Middle frontal gyrus (tissue), 1 donor: Measurements from ENCODE around the gene GRK4.
"Not testable (repeated sequence)": the region's sequence is repeated elsewhere in the genome, so short reads cannot be mapped to it uniquely, and the experiment has no call there.

Experiments used
- DNase-seq: peaks from one replicate; pipeline ENCODE4 v3.0.0-alpha.2; 2015; ENCODE audit warnings: low spot score; ENCODE audit errors: extremely low spot score

GRK4 gene

GRCh38 chr4:2941138-2942036, 22.0 kb upstream of the GRK4 start:
- DNase-seq = no peak

DNA sequence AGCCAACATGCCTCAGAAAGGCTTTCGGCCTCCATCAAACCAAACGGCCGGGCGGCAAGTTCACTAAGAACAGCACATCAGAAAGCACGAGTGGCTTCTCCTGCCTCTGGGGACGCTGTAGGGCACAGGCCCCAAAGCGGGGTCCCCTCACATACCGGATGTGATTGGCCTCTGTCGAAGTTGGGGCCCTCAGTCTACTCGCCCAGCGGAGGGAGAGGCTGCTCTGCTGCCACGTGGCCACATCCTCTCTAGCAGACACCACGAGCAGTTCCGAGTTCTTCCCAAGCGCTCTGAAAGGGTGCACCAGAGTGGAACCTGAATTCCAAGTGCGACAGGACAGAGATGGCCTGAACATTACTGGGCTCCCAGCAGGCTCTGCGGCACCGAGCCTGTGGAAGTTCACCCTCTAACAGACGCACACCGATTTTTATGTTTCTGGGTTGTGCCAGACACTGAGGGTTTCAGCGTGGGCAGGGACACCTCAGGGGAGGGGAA, 21.3 kb upstream of the GRK4 start:
- no peak for DNase-seq

- no peak for DNase-seq
Observed at GRCh38 chr4:2942532-2943363, 20.6 kb upstream of the GRK4 start.

DNA sequence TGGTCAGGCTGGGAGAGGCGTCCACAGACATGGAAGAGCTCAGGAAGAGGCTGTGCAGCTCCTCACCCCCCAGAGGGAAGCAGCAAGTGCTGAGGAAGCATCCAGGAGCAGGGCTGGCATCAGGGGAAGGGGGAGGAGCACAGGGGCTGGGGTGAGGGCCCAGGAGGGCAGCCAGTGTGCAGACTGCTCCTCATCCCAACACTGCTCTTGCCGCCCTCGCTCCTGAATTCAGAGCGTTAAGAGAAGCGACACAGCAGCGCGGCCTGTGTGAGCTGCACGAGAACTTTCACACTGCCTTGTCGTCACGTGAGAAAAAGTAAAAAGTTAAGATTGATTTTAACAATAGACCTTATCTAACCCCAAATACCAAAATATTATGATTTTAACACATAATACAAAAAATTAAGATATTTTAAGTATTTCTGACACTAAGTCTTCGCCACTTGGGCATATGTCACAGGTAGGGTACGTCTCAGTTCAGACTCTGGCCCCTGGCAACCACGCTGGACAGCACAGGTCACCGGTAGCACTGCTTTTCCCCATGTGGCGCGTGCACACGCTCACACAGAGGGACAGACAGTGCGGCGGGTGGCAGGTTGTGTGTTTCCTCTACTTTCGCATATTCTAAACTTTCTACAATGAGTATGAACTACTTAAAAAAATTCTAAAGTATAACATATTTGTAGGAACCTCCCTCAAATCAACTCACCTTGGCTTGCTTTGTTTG, 19.8 kb upstream of the GRK4 start:
- no peak for DNase-seq

DNA sequence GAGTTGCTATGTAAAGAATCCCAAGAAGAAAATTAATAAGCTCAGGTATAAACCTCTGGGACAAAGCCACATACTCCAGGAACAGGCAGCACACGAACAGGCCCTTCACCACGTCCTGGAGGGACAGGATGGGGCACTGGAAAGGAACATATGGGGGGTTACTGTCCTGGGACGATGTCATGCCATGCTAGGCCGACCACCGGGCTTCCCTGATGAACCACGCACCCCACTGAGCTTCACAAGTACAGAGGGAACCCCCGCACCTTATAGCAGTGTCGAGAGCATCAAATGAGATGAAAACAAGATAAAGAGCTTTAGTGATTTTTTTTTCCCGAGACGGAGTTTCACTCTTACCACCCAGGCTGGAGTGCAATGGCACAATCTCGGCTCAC, 19.3 kb upstream of the GRK4 start:
- DNase-seq = no peak

DNA sequence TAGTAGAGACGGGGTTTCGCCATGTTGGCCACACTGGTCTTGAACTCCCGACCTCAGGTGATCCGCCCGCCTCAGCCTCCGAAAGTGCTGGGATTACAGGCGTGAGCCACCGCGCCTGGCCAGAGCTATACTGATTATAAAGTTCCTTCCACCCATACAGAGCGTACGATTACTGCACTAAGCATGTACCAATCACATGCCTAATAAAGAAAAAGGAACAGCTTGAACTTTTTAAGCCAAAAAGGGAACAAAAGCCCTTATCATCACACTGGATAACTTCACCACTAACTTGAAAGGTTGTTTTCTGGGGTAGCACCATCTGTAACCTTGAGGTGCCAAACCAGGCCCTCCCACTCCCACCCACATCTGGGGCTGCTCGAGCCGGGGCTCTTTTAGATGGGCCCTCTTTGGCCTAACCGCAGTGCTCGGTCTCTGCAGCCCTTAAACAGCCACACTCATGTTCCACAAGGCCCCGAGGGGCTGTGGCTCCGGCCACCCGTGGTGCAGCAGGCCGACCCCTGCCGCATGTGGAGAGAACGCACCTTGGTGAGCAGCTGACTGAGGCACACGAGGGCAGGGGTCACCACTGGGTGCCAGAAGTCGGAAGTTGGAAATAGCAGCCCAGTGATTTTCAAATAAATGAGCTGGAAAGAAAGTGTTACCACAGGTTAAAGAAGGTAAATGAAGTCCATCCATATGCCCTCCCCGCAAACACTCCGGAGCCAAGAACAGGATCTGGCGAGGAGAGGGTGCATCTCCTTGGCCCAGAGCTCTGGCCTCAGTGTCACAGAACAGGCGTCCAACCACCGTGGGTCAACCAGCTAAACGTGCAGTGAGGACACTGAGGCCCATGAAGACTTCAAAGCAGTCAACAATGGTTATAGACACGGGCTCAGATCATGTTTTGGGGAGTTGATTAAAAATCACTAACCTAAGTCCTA, 18.5 kb upstream of the GRK4 start:
- DNase-seq = no peak

GRCh38 chr4:2945619-2946604, 17.5 kb upstream of the GRK4 start:
- not testable (repeated sequence) for DNase-seq

DNA sequence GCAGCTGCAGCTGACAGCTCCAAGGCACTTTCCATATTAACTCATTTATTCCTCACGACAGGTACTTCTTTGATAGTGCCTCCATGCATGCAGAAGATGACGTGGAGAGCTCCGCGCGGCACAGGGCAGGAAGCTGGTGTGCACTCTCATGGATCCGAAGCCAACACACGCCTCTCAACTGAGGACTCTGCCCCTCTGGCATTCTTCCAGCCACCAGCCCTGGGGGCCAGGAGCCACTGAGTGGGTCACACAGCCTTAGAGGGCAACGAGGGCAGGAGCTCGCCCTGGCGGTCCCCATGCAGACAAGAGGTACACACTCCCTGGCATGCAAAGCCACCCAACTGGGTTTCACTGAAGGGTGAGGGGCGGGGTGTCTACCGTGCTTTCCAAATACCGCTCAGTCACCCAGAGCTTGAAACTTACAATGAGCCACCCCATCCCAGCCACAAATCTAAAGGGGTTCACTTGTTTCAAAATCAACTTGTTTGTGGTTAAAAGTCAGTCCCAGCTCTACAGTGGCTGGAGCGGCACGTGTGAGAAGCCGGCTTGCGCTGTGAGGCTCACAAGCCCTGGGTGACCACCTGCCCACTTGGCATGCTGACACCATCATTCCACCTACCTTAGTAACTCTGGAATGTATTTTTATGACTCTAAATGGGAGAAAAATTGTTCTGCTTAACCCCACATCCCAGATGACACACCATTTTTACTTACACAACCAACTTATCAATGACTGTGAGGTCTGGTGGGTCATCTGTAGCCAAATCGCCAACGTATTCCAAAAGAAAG, 16.4 kb upstream of the GRK4 start:
- no peak for DNase-seq

GRCh38 chr4:2947926-2948325, 15.4 kb upstream of the GRK4 start:
- DNase-seq = no peak

DNA sequence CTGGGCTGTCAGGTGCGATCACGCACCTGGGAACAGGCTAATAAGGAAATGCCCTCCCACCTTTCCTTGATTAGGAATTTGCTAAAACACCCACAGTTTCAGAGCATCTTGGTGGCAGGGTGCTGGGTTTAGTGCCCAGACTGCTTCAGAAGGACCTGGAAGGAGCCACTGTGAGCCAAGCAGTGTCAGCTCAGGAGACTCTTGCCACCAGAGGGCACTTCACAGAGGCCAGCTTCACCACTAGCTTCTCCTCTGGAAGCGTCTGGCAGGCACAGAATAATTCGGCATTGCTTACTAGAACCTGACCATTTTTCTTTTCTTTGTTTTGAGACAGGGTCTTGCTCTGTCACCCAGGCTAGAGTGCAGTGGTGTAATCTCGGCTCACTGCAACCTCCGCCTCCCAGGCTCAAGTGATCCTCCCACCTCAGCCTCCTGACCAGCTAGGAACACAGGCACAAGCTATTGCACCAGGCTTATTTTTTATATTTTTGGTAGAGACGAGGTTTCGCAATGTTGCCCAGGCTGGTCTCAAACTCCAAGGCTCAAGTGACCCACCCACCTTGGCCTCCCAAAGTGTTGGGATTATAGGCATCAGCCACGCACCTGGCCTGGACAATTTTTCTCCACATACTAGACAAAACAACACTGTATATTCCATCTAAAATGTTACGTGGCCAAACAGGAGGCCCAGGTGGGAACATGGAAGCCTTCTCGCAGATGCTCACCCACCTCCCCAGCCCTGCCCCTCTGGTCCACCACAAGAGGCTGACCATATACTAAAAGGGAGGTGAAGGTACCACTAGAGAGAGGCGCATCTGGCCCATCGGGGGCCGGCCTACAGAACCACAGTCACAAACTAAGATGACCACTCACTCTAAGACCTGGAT, 14.2 kb upstream of the GRK4 start:
- DNase-seq = no peak

- DNase-seq = no peak
Observed at GRCh38 chr4:2949782-2950125, 13.6 kb upstream of the GRK4 start.

- no peak for DNase-seq
Observed at GRCh38 chr4:2950221-2950989, 13.0 kb upstream of the GRK4 start.

DNA sequence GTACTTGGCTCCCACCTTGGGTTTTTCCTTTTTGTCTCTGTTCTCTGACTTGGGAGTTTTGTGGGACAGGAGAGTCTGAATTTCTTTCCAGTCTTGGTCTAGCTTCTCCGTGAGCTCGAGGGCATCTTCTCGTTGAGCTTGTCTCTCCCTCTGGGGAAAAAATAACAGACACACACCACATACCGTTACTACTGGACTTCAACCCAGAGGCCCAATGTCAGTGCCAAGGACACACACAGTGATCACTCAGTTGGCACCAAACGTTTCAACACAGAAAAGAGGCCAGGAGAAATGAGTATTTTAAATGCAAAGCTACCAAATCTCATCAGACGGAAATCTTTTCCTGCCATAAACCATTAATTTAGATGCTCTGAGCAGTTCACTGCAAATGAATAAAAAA, 9.9 kb upstream of the GRK4 start:
- no peak for DNase-seq

DNA sequence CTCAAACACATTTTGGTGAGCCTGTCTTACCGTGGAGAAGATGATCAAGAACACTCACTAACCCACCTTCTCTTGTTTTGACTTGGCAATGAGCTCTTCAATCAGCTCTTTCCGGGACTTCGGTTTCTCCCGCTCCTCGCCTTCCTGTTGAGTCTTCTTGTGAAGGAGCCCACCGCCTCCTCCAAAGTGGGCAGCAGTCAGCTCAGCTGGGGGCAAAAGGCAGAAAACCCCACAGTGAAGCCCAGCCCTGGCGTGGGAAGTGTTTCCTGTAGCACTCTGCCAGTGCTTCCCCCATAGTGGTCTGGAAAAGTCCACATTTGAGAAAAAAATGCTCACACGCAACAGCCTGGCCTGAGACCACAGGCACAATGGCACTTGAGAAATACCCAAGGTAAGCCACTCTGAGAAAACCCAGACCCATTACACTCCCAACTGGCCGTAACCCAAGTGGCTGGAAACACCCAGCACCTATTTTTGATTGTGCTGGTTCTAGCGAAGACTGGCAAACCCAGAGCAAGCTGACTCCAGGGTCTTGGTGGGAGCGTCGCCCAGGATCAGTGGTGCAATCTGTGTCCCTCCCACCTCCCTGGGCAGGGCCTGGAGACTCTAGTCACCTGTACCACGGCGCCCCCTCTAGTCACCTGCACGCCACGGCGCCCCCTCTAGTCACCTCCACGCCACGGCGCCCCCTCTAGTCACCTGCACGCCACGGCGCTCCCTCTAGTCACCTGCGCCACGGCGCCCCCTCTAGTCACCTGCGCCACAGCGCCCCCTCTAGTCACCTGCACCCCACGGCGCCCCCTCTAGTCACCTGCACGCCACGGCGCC, 8.8 kb upstream of the GRK4 start:
- no peak for DNase-seq

DNA sequence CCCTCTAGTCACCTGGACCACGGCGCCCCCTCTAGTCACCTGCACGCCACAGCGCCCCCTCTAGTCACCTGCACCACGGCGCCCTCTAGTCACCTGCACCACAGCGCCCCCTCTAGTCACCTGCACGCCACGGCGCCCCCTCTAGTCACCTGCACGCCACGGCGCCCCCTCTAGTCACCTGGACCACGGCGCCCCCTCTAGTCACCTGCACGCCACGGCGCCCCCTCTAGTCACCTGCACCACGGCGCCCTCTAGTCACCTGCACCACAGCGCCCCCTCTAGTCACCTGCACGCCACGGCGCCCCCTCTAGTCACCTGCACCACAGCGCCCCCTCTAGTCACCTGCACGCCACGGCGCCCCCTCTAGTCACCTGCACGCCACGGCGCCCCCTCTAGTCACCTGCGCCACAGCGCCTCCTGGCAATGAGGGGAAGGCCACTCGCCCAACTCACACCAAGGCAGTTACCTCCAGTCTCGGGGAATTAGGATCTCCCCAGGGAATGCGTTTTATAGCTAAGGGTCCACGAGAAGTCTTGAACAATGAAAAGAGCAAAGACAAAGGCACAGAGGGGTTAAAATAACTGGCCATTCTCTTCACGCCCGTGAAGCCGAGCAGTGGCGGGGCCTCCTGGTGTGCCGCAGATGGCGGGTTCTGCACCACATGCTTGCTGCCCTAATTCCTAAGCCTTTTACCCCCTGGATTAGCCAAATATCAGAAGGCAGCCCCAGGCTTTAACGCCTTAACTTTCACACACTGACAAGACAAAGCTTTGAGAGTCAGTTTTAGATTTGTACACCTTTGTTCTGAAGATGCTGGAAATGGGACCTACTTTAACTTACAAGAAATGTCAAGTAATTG, 8.0 kb upstream of the GRK4 start:
- DNase-seq = not testable (repeated sequence)
